Urothelium cell line (cell line): Measurements from ENCODE around the gene RTN1.
A peak's percentile ranks its signal among the peaks of the same experiment; 100 is the strongest.

ENCODE experiments used
- DNase-seq: peaks from one replicate; pipeline ENCODE4 v3.0.0; 2011; ENCODE audit warnings: low spot score, mixed read lengths
- FAIRE-seq: peaks from 2 replicates; lab custom pipeline; 2011; peaks lifted over from hg19 to GRCh38; lab: Jason Lieb, UNC

The RTN1 gene

GRCh38 chr14:59634617-59635016 is 236.0 kb downstream of the RTN1 start:
- no peak for FAIRE-seq
- no peak for DNase-seq

- DNase-seq (no peak), FAIRE-seq (no peak)
These were observed 237.1 kb downstream of the RTN1 start for GRCh38 chr14:59633486-59633885.

GRCh38 chr14:59632381-59632780 is 238.2 kb downstream of the RTN1 start:
- FAIRE-seq (peak; percentile 58), DNase-seq (peak; percentile 44)

- FAIRE-seq = peak; percentile 59
- DNase-seq = peak; percentile 58
These were observed 239.3 kb downstream of the RTN1 start for GRCh38 chr14:59631237-59631636.

DNA sequence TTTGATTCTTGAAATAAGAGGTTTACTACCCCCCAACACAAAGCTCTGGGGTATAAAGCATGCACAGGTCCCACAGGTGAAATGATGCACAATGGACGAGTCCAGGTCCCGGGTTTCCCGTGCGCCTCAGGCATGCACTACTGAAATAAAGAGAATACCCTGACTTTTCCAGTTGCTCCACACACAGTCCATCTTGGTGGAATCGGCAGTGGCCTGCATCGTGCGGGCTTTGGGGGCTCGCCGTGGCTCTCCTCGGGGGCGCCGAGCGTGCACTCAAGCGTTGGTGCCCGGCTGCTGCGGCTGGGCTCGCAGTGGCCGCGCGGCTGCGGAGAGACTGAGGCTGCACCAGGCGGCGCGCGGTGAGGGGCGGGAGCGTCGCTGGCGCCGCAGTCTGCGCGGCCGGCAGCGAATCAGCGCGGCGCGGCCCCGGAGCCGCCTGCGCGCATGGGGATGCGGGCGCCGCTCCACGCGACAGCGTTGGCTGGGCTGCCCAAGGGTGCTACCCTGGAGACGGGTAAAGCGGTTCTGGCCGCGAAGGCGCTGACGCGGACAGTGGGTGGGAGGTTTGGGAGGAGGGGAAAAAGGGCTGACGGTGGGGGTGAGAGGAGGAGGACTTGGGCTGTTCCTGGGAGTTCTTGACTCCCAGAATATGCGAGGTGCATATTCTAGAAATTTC is 240.2 kb downstream of the RTN1 start:
- FAIRE-seq = peak; percentile 85
- peak; percentile 57 for DNase-seq

DNA sequence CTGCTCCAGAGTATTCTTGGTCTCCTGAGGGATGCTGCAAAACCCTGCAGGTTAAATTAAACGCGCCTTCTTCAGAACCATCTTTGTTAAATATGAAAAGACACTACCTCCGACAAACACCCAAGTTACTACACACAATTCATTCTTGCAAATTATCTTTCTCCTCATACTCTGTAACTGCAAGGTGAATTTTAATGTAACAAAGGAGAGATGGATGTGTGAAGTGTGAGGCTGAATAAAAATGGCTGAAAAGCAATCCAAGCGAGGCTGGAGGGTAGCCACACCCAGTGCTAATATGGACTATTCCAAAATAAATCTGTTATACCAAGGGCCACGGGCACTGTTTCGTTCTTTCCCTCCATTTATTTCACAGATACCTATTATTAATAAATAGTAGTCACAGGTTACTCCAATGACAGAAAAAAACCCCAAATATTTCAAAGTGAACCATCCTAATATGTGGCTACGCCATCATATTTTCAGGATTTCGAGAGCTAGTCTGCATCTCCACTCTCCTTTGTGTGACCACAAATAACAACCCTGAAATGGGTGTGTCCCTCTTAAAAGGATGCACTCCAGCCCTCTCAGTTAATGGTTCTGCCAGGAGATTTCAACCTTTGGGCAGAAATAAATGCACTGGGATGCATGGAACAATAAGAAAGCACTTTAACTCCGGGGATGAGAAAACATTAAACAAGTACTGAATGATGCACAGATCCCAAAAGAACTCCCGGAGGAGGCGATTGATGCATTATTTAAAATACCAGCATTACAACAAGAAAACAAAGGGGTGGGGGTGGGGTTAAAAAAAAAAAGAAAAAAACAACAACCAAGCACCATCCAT is 240.9 kb downstream of the RTN1 start:
- FAIRE-seq = peak; percentile 30
- no peak for DNase-seq

DNA sequence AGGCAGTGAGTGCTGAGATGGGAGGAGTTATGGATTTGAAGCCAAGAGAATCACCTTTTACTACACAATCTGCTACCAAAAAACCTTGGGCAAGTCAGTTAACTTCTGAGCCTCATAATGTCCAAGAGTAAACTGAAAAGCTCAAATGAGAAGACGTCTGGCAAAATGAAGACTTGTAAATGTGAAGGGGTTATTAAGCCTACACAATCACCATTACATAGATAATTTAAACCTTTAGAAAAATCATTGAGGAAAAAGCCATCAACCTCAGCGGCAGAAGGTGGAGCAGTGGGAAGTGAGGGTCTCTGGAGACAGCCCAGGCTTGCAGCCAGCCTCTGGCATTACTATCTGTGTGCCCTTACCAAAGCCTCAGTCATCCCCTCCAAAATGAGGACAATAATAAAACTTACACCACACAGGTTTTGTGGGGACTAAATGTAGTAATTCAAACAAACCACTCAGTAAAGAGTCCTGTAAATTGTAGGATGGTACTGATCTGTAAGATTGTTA is 243.5 kb downstream of the RTN1 start:
- FAIRE-seq = no peak

GRCh38 chr14:59622631-59623030 is 247.9 kb downstream of the RTN1 start:
- DNase-seq (no peak), FAIRE-seq (no peak)

More for the DNA sequence above, 243.5 kb downstream of the RTN1 start:
- DNase-seq = no peak

DNA sequence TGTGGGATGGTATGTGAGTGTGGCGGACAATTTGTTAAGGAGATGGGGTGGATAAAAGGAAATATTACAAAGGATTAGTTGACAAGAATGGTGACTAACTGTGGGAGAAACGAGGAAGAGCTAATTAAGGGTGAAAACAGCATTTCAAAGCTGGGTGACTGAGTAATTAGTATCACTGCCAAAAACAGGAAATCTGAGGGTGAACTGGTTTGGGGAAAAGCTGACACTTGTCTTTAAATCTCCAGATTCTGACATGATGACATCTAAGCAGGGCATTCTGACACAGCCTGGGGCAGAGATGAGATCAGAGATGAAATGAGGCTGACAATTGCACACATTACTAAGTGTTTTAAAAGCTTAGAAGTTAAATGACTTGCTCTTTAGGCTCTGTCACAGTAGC is 251.5 kb downstream of the RTN1 start:
- no peak for FAIRE-seq
- DNase-seq = no peak

DNA sequence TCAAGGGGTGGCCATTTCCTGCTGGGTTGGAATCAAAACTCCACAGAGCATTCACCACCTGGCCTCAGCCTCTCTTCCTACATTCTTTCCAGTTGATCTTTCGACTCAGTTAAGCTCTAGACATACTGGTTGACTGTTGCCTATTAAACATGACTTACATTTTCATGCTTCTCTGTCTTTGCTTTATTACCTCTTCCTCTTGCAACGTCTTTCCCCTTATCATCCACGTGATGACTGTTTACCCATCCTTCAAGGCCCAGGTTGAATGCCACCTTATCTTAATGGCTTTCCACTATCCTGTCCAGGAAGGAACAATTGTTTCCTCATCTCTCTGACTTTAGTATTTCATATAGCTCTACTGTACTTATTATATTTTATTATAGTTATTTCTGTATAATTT is 269.5 kb downstream of the RTN1 start:
- DNase-seq (no peak), FAIRE-seq (peak; percentile 74)

GRCh38 chr14:59600211-59600945 is 270.2 kb downstream of the RTN1 start:
- FAIRE-seq (no peak), DNase-seq (no peak)

DNA sequence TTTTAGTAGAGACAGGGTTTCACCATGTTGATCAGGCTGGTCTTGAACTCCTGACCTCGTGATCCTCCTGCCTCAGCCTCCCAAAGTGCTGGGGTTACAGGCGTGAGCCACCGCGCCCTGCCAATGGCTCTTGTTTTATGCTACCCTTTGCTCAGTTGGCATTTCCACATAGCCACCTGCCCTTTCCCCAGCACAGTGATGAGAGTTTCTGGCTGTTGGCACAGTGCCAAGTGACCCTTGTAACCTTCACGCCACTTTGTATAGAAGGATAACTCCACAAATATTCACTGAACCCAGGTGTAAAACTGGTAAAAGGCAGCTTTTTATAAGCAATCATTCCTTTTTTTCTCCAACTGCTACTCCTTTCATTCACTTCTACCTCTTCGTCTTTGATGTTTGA is 275.5 kb downstream of the RTN1 start:
- DNase-seq (no peak), FAIRE-seq (peak; percentile 13)

GRCh38 chr14:59591641-59592370 is 278.8 kb downstream of the RTN1 start:
- DNase-seq (no peak), FAIRE-seq (peak; percentile 59)

- no peak for DNase-seq
- FAIRE-seq = no peak
These were observed 282.5 kb downstream of the RTN1 start for GRCh38 chr14:59588101-59588500.

DNA sequence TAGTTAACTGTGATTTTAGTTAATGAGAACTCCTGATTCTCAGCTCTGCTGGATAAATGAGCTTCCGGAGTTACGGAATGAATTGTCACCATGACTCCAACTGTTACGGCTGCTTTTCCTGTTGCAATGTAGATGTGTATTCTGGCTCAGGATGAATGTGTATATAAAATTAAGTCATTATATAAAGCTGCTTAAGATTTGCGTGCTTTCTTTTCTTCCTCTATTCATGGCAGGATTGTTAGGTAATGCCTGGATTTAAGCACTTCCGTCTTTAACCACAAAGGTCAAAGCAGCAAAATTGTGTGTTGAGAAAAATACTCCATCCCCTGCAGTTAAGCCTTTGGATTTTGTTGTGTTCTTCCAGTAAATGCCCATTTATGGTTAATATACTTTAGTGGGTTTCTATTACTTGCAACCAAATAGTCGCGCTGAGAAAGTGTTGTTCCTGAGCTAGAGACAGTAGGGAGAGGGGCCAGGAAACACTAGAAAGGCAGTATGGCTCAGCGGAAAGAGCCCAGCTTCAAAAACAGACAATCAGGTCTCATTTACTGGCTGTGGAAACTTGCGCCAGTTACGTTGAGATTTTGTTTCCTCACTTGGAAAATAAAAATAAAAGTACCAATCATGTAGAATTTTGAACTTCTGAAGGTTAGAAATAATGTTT is 284.6 kb downstream of the RTN1 start:
- FAIRE-seq (peak; percentile 56), DNase-seq (peak; percentile 47)

GRCh38 chr14:59583755-59584154 is 286.8 kb downstream of the RTN1 start:
- FAIRE-seq = peak; percentile 27
- DNase-seq = peak; percentile 29

DNA sequence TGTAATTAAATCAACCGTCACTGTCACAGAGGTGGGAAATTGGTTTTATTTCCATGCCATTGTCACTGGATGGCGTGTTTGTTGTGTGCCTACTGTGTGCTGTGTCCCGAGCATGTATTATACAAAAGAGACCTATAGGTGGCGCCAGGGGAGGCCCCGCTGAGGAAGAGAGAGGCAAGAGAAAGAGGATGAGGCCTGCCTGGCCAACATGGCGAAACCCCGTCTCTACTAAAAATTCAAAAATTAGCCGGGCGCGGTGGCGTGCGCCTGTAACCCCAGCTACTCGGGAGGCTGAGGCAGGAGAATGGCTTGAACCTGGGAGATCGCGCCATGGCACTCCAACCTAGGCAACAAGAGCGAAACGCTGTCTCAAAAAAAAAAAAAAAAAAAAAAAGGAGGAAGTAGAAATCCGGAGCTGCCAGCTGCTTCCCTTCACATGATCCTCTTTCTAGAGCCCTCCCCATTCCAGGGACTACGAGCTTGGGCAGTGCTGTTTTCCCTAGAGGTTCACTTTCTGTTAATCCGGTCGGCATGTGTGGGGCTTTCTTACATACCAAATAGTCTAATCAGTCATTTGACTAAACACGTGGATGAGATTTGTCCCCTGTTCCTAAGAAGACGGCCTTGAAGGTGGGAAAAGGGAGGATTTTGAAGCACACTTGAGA is 287.6 kb downstream of the RTN1 start:
- FAIRE-seq (no peak), DNase-seq (no peak)

- no peak for FAIRE-seq
These were observed 288.4 kb downstream of the RTN1 start for GRCh38 chr14:59582161-59582560.

GRCh38 chr14:59580911-59581310 is 289.7 kb downstream of the RTN1 start:
- no peak for FAIRE-seq
- no peak for DNase-seq

More at GRCh38 chr14:59582161-59582560, 288.4 kb downstream of the RTN1 start:
- DNase-seq = no peak
